Measurements from ENCODE around the gene ASCL3. TPM values are rescaled to one million over a fixed set of nuclear protein-coding genes. Genes with fewer than 3 reads are reported as not detected.

Gene ASCL3
- total RNA-seq, 1 donor = not detected

DNA sequence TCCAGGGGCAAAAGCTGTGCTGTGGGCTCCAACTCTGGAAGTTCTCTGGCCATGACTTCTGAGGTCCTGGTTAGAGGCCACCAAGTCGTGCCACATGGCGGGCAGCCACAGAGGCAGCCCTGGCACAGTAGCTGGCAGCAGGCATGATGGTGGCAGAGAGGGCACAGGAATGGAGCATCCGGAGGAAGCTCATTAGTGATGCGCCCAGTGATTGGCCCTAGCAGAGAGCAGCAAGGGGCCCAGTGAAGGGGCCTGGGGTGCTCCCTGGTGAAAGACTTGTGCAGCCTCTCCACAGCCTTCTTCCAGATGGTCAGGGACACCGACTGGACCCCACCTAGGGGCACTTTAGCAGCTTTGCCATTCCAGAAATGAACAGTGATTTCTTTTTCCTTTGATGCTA is 17.1 kb downstream of the ASCL3 start:
- TF ChIP-seq CTCF (IDR thresholded peaks at IDR 0.05; ENCODE audit: extremely low read depth, low read depth, low read length) = no peak
- H3K36me3 ChIP-seq (ENCODE audit: insufficient read depth, low read length) = peaks cover 22% of the 10 kb centered on the region
- H3K4me1 ChIP-seq (ENCODE audit: insufficient read depth, low read length) = peaks cover 8% of the 10 kb centered on the region
- H3K27ac ChIP-seq (ENCODE audit: low read depth, low read length) = no peak overlapping the region
- H3K4me3 ChIP-seq (ENCODE audit: insufficient read depth, low read length) = no peak overlapping the region
- DNase-seq (ENCODE audit: insufficient read length, low spot score, missing footprints) = no peak
- no peaks in the 10 kb centered on the region for H3K79me2 ChIP-seq (ENCODE audit: insufficient read depth, low read length)
- no peaks in the 10 kb centered on the region for H3K9me3 ChIP-seq (ENCODE audit: low read depth, low read length)
- no peaks in the 10 kb centered on the region for H4K20me1 ChIP-seq (ENCODE audit: insufficient read depth, low read length)
- no peaks in the 10 kb centered on the region for H3K27me3 ChIP-seq (ENCODE audit: insufficient read depth, low read length)
- no peak overlapping the region for H3K4me2 ChIP-seq (ENCODE audit: insufficient read depth, low read length)
- H2AFZ ChIP-seq (ENCODE audit: low read length) = no peak overlapping the region

DNA sequence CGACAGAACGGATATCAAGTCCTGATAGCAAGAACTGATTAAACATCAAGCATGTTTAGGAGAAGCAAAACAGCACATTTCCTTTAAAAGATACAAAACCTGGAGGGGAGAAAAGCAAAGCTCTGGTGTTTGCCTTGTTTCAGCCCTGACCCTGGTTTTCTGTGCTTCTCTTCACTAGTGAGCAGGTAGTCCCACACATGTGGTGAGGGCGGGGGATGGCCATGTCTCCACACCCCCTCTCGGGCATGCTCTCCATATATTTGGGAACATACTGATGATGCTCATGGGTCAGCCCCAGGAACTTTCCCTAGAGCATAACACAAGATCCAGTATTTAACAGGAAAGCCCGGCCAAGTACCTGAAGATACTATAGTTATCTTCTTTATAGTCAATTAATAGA is 20.1 kb downstream of the ASCL3 start:
- Histone ChIP-seq H3K9me3 (ENCODE audit: low read depth, low read length) (no peaks in the 10 kb centered on the region), H3K4me1 (ENCODE audit: insufficient read depth, low read length) (peaks cover 5% of the 10 kb centered on the region), H3K79me2 (ENCODE audit: insufficient read depth, low read length) (no peaks in the 10 kb centered on the region), H2AFZ (ENCODE audit: low read length) (no peak overlapping the region), H3K4me2 (ENCODE audit: insufficient read depth, low read length) (no peak overlapping the region), H3K36me3 (ENCODE audit: insufficient read depth, low read length) (peaks cover 51% of the 10 kb centered on the region), H4K20me1 (ENCODE audit: insufficient read depth, low read length) (no peaks in the 10 kb centered on the region), H3K27me3 (ENCODE audit: insufficient read depth, low read length) (no peaks in the 10 kb centered on the region), H3K27ac (ENCODE audit: low read depth, low read length) (no peak overlapping the region), H3K4me3 (ENCODE audit: insufficient read depth, low read length) (no peak overlapping the region)
- no peak for DNase-seq (ENCODE audit: insufficient read length, low spot score, missing footprints)
- no peak for TF ChIP-seq CTCF (IDR thresholded peaks at IDR 0.05; ENCODE audit: extremely low read depth, low read depth, low read length)

GRCh38 chr11:8917157-8917825 is 25.5 kb downstream of the ASCL3 start:
- peak overlapping the region; percentile 2 for H3K4me3 ChIP-seq (ENCODE audit: insufficient read depth, low read length)
- H3K27ac ChIP-seq (ENCODE audit: low read depth, low read length) = peak overlapping the region; percentile 51

DNA sequence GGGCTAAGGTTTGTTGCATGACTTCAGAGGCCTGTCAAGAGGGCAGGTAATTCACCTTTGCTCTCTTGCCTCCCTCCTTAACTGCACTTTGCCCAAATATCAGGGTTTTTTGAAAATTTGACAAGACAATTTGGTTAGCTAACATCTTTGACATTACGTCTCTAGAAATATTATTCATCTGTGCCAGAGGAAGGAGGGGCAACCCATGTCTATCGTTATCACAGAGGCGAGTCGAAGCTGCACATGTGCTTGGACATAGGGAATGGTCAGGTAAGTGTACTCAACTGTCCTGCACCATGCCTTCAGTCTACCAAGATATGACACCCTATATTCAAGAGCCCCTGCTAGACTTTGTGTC is 28.2 kb downstream of the ASCL3 start:
- no peak for TF ChIP-seq CTCF (IDR thresholded peaks at IDR 0.05; ENCODE audit: extremely low read depth, low read depth, low read length)
- Histone ChIP-seq H3K27me3 (ENCODE audit: insufficient read depth, low read length) (no peaks in the 10 kb centered on the region), H3K4me3 (ENCODE audit: insufficient read depth, low read length) (no peak overlapping the region), H2AFZ (ENCODE audit: low read length) (no peak overlapping the region), H3K79me2 (ENCODE audit: insufficient read depth, low read length) (peaks cover 17% of the 10 kb centered on the region), H3K9me3 (ENCODE audit: low read depth, low read length) (no peaks in the 10 kb centered on the region), H3K36me3 (ENCODE audit: insufficient read depth, low read length) (peaks cover 28% of the 10 kb centered on the region), H3K4me1 (ENCODE audit: insufficient read depth, low read length) (peaks cover 35% of the 10 kb centered on the region), H3K4me2 (ENCODE audit: insufficient read depth, low read length) (peak overlapping the region; percentile 56), H4K20me1 (ENCODE audit: insufficient read depth, low read length) (no peaks in the 10 kb centered on the region), H3K27ac (ENCODE audit: low read depth, low read length) (no peak overlapping the region)
- DNase-seq (ENCODE audit: insufficient read length, low spot score, missing footprints) = no peak

More at GRCh38 chr11:8917157-8917825, 25.5 kb downstream of the ASCL3 start:
- DNase-seq (ENCODE audit: insufficient read length, low spot score, missing footprints) = peak; percentile 93
- no peak for TF ChIP-seq CTCF (IDR thresholded peaks at IDR 0.05; ENCODE audit: extremely low read depth, low read depth, low read length)
- Histone ChIP-seq H3K79me2 (ENCODE audit: insufficient read depth, low read length) (peaks cover 7% of the 10 kb centered on the region), H3K4me1 (ENCODE audit: insufficient read depth, low read length) (peaks cover 32% of the 10 kb centered on the region), H2AFZ (ENCODE audit: low read length) (no peak overlapping the region), H3K9me3 (ENCODE audit: low read depth, low read length) (no peaks in the 10 kb centered on the region), H3K4me2 (ENCODE audit: insufficient read depth, low read length) (peak overlapping the region; percentile 57), H3K36me3 (ENCODE audit: insufficient read depth, low read length) (peaks cover 52% of the 10 kb centered on the region), H4K20me1 (ENCODE audit: insufficient read depth, low read length) (no peaks in the 10 kb centered on the region), H3K27me3 (ENCODE audit: insufficient read depth, low read length) (no peaks in the 10 kb centered on the region)
